Dedifferentiated amniotic fluid mesenchymal stem cell (primary cell): ENCODE results near the gene ZNF771.

Experiments
- DNase-seq: peaks from one replicate; pipeline ENCODE4 v3.0.0-alpha.2; 2016; ENCODE audit errors: extremely low spot score

Gene ZNF771

DNA sequence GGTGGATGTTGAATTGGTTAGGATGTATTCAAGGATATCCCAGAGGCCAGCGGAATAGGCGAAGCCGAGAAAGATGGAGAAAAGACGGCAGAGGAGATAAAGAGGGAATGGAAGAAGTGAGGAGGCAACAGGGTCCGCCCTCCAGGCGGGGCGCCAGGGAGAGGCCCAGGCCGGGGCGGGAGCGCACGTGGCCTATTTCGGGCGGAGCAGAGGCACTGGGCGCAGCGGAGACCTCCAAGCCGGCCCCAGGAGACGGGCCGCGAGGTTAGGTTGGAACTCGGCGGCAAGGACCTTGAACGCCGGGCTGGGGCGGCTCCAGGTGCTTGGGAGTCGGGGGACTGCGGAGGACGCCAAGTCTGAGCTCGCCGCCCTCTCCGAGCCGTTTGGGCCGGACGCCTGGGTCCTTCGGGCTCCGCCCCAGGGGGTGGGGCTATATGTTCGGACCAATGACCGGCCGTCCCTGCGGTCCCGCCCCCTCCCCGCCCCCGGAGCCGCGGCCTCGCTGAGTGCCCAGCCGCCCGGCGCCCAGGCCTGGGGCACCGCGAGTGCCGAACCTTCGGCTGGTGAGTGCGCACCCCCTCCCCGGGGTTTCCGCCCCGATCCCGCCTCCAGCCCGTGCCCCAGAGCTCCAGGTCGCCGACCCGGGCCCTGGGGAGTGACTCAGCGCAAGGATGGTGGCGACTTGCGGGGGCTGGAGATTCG is at the start of gene ZNF771:
TSS of gene ZNF771 (plus strand) at position 505 of the 702 bp plus-strand sequence. CDS start 448 bp downstream, outside the sequence.
- peak; percentile 85 for DNase-seq

DNA sequence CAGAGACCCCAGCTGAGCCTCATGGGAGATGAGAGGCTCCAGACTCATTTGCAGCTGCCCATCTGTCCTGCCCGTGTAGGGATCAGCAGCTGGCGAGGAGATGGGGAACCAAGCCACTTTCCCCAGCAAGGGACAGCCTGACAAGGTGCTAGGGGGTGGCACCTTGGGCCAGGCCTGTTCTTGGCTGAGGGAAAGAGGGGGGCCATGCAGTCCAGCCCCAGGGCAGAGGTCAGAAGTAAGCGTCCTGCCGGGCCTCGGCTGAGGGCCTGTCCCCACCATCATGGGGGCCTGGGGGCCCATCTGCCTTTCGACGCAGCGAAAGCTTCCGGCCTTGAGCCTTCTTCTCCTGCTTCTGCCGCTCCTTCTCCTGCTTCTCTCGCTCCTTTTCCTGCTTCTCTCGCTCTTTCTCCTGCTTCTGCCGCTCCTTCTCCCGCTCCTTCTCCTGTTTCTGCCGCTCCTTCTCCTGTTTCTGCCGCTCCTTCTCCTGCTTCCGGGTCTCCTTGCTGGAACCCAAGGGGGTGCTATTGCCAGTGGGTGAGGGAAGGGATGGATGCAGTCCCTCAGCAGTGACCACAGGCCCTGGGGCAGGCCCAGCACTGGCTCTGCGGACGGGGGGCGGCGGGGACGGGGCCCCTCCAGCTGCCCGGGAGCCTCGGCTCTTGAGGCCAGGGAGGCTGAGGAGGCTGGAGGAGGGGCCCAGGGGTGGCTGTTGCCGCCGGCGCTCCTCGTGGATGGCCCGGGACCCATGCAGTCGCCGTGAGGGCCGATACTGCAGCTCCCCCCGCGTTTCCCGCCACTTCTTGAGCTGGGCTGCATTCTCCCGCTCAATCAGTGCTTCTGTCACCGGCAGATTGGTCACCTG is 49.5 kb upstream of the ZNF771 start:
- no peak for DNase-seq

DNA sequence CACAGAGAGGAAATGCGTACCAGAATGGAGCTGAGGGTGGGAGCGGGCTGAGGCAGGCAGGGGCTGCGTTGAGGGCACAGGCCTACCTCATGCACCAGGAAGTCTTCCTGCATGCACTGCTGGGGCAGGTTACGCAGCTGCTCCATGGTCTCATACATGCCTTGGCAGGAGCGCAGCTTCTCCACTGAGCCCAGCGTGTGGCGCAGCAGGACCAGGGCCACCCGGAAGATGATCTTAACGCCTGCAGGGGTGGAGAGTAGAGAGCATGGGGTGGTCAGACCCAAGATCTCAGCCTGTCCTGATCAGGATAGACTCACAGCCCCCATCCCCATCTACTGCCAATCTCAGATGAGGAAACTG is 48.8 kb upstream of the ZNF771 start:
- no peak for DNase-seq

DNA sequence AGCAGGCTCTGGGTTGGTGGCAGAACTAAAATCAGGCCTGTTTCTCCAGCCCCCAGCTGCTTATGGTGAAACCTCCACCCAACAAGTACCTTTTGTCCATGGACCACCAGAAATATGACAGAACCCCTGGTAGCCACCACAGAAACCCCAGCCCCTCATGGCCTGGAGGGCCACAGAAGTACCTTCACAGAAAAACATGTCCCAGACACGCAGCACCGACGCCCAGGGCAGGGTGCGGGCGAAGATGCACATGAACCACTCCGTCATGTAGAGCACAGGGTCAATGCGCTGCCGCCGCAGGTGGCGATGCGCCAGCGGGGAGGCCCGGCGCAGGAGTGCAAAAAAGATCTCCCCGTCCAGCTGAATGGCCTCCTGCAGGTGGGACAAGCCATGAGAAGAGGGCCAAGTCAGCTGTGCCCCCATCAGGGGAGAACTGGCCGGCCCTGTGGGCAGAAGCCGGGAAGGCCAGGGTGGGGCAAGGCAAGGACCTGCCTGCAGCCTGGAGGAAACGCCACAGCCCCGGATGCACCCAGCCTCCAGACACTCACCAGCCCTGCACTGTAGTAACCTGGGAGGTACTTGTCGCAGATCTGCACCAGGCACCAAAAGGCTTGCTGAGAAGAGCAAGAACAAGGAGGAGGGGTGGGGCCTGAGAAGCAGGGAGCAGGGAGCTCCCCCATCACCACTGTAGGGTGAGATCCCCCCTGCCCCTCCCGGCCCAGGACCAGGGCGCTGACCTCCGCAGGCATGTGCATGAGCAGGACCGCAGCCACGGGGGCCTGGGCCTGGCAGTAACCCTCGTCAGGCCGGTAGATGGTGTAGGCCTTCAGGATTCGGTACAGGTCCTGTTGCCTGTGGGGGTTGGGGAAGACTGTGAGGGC is 48.2 kb upstream of the ZNF771 start:
- DNase-seq: no peak

DNA sequence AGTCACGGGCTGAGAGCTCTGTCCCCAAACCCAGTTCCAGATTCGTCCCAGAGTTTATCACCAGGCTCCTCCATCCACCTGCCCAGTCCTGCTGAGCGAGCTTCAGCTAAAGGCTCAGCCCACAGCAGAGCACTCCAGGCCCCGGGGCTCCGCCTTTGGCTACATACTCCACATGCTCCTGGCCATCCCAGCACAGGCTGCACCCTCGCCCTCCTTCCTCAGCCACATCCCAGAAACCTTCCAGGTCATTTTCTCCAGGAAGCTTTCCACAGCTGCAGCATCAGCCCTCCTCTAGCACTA is 47.6 kb upstream of the ZNF771 start:
- no peak for DNase-seq

DNA sequence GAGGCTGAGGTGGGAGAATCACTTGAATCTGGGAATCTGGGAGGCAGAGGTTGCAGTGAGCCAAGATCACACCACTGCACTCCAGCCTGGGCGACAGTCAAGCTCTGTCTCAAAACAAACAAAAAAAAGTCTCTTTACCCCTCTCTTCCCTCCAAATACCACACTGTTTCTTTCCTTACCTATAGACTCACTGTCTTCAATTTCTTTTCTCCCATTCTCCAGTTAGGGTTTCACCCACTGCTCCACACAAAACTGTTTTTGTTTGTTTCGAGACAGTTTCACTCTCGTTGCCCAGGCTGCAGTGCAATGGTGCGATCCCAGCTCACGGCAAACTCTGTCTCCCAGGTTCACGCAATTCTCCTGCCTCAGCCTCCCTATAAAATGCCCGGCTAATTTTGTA is 46.2 kb upstream of the ZNF771 start:
- no peak for DNase-seq

DNA sequence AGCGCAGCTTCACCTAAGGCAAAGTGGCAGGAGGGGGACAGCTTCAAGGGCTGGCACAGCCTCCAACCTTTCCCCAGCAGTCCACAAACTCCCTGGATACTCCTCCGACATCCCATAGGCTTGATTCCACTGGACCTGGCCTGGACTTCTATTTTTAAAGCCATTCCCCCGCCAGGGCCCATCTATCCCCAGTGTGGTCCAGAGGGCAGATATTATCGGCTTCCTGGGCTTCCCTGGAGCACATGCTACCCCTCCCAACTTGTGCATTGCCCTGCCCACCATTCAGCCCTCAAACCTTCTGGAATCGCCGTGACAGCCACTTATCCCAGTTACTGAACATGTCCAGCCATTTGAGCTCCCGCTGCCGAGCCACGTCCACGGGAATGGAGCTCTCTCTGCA is 42.2 kb upstream of the ZNF771 start:
- DNase-seq: no peak

DNA sequence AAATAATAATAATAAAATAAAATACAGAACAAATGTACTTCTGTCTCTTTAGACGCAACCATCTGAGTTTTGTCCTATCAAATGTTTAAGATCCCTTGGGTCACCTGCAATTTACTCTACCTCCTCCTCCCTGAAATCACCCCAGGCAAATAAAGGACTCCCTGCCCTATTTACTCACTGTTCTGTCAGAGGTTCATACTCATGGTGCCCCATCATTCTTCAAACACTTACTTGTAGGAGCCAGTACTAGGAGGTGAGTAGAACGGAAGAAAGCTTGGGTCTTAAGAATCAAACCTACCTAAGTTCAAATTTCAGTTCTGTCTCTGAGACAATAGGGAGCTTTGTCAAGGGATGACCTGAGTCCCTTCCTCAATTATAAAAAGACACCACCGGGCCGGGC is 40.9 kb upstream of the ZNF771 start:
- DNase-seq: no peak

DNA sequence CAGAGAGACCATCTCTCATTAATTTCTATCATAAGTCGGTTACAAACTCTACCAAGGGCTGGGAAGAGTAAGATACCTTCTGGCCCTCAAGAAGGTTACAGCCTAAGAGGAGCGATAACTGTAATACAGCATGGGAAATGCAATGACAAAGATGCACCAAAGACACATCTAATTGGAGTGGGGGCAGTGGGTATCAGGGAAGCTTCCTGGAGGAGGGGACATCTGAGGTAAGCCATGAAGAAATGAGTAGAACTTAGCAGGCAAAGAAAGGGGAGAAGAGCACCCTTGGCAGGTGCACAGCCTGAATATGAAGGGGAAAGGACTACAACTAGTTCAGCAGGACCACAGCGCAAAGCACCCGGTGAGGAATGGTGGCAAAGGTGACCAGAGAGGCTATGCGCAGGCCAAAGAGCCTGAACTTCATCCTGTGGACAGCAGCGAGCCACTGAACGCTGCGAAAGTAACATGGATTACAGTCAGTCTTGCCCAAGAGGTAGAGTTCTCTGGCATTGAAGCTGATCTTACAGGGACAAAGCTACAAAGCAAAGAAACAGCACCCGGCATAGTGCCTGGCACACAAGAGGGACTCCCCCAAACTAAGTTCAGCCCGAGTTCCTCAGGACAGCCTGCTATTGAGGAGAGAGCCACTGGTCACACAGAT is 39.9 kb upstream of the ZNF771 start:
- DNase-seq: no peak

DNA sequence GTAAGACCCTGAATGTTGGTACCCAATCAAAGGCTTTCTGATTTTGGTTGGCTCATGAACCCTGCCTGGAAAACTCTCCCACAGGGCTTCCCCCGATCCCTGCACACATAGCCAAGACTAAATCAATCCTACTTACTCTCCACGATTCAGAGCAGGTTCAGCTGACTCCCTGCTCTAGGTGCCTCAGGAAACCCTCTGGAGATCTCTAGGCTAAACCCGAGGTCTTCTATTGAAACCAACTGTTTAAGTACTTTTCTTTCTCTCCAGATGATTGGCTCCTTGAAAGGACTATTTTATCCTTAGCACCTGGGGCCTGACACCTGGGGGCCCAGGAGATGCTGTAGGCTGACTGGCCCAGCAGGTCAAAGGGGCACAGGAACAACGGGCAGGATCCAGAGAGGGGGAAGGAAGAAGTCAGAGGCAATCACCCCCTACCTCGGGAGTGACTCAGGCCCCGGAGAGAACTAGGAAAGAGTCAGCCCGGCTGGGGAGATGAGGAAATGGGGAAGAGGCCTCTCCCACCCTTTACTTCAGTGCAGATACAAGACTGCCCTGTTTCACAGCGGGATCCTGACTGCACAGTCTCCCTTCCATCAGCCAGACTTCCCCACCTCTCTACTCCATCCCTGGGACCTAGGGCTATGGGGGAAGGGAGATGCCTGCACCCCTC is 39.1 kb upstream of the ZNF771 start:
- DNase-seq: peak; percentile 19

DNA sequence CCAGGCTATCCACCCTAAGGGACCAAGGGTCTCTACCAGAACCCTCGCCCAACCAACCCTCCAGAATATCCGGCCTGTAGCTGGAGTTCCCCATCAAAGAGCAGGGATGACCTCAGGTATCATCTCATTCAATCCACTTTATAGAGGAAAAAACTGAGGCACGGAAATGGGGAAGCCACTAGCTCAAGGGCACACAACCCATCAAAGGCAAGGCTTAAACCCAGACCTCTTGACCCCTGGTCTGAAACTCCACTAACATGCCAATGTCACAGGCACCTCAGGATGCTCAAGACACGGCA is 38.7 kb upstream of the ZNF771 start:
- no peak for DNase-seq

DNA sequence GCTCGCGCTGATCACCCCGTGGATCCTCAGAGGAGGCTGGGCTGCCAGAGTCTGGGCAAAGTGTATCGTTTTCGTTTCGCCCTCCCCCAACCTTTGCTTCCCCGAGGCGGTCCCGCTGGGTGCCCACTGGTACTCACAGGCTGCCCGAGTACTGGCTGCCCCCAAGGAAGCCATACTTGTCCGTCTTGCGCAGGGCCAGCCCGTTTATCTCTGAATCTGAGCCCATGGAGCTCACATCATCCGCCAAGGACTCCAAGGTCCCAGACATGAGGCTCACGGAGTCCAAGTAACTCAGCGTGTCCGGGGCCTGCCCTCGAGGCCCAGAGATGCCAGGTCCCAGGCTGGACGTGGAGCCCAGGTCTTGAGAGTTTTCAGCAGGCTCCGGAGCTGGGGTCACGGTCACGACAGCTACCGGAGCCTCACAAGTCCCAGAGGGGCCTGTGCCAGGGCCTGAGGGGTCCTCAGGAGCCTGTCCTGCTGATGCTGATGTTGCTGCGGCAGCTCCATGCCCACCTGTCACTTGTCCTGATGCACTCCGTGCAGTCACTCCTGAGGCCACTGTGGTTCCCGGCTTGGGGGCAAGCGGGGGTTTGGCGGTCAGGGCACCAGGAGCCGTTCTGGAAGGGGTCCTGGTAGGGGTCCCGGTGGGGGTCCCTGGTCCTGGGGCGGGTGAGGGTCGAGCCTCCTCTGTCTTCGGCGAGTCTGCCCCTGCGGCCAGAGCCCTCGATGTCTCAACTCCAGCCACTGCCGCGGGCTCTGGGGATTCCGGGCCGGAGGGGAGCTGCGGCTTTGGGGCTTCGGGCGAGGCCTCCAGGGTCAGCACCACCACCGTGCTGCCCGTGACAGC is 38.1 kb upstream of the ZNF771 start:
- no peak for DNase-seq

DNA sequence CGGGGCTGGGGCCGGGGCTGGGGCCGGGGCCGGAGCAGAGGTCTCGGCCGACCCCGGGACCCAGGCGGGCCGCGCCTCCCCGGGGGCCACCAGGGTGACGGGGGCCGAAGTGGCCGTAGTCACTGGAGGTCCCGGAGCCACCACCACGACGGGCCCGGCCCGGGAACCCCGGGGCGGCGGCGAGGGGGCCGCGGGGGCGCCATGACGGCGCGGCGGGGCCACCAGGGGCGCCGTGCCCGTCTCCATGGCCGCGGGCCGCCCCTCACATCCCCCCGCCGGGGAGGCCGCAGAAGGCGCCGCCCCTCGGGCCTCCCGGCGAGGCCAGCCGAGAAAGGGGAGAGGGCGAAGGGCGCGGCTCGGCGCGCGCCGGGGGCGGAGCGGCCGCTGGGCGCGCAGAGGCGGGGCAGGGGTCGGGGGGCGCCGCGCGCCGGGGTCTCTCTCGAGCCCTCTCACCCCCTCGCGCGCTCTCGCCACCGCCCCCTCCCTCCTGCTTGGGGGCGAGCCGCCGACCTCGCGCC is 37.4 kb upstream of the ZNF771 start:
- no peak for DNase-seq

DNA sequence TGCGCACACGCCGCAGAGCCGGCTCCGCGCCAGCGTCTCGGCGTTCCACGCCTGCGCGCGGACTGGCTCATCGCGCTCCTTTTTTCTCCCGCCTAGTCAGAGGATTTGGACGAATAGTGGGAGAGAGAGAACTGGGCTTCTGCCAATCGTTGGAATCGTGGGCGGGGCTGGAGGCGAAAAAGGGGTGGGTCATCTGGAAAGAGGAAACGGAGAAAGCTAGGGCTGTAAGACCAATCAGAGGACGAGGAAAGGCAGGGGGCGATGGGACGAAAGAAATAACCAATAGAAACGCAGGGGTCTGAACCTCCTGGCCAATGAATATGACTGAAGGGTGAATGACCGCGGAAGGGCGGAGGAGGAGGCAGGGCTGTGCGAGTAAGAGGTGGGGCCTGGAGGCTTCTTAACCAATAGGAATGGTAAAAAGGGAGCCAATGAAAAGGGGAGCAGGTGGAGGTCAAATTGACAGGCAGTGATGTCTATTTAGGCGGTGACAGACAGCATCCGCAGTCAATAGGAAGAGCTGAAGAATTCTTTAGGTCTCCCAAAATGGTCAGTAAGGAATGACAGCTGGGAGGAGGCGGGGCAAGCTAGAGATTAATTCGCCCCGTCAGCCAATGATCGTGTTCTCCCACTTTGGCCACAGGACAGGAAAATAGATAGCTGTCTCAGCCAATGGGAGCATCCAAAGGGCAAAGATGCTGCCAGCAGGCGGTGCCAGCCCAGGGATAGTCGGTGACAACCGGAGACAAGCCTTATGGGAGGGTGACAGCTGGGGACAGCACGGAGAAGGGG is 36.8 kb upstream of the ZNF771 start, which contains the start of gene TBC1D10B:
TSS of gene TBC1D10B (minus strand) at position 39 of the 792 bp plus-strand sequence. CDS start 311 bp downstream, outside the sequence.
- DNase-seq: peak; percentile 100

DNA sequence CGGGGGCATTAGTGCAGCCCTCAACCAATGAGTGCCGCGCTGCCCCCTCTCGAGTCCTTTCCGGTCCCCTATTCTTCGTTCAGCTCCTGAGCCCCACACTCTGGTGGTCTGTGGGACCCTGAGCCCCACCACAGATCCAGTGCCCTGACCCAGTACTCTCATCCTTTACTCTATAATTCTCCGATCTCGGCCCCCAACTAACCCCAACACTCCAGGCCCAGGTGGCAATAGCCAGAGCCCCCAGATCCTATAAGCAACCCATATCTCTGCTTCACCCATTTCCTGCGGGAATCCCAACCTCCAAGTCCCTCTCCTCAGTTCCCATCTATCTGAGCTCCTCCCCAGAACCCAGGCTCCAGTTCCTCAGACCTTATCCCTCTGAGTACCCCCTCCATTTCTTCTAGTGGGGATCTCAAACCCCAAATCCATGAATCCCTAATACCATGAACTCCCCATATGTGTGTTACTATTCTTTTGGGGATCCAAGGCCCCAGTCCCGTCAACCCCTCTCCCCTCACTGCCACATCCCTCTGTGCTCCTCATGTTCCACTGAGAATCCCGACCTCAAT is 36.1 kb upstream of the ZNF771 start:
- no peak for DNase-seq

DNA sequence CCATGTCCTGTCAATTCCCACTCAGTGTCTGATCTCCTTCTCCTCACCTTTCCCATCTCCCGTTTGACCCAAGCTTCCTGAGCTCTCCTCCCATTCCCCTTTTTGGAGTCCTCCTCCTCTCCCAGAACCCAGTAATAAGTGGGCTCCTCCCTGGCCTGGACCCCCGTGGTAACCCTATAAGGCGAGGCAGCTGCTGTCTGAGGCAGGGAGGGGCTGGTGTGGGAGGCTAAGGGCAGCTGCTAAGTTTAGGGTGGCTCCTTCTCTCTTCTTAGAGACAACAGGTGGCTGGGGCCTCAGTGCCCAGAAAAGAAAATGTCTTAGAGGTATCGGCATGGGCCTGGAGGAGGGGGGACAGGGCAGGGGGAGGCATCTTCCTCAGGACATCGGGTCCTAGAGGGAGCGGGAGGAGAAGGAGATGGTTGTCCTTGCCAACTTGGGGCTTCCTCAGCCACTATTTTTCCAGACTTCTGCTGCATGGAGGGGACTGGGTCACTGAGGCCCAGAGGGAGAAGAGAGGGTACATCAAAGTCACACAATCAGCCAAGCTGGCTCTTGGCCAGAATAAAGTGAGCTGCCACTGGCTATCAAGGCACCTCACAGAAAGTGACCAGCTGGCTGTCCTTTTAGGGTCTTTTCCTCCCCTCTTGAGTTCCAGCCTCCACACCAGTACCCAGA is 35.2 kb upstream of the ZNF771 start:
- DNase-seq: no peak

DNA sequence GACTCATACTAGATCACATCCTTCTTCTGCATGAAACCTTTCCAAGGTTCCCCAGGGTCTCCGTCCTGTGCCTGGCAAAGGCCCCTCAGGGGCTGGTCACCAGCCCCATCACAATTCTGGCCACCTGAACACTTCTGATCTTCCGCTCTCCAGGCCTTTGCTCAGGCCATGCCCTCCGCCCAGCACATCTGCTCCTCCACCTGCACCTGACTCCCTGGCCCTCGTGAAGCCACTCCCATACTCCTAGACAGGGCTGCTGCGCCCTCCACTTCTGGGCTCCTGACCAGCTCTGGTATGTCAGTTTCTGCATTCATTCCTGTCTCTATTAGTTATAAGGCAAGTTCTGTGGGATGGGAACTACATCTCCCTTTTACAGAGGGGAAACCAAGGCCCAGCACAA is 34.7 kb upstream of the ZNF771 start:
- DNase-seq: no peak

DNA sequence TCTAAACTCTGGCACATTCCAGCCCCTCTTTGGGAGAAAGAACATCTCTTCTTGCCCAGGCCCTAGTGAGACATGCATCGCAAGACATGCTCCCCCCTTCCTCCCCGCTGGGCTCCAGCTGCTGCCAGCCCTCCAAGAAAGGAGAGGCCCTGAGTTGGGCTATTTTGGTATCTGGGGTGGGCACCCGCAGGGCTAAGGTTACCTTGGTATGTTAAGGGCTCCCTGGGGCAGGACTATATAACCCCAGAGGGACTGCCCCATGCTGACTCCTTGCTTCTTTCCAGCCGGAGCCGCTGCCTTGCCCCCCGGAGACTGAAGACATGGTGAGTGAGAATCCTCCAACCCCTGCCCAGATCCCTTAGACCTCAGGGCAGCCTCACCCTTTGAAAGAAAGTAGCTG is 32.9 kb upstream of the ZNF771 start, which contains the start of gene MYL11:
TSS of gene MYL11 (plus strand) at position 265 of the 400 bp plus-strand sequence. CDS start at position 321, 56 bp downstream.
- no peak for DNase-seq
